GM12878 (cell line): Measurements from ENCODE around the gene NUDT13. TPM values are rescaled to one million over a fixed set of nuclear protein-coding genes. Genes with fewer than 3 reads are reported as not detected.

Experiments
- ATAC-seq: fragments of 200-7000 bp; cut with Tn5 transposase; 3 replicates; pipeline ENCODE4 v1.9.1; 2020; ENCODE audit warnings: mild to moderate bottlenecking, moderate library complexity
- BruUV-seq: library from RNA; stranded (reverse); fragments of 400-500 nt; replicated peaks from 2 replicates; lab custom pipeline; 2021; lab: Mats Ljungman, UMichigan
- CTCF ChIA-PET: fragments of 300-600 bp; sonication (Branson Sonifier 250); formaldehyde crosslinking; extraction: SDS; loops from one replicate; lab custom pipeline; 2021; ENCODE audit warnings: inconsistent platforms; lab: Yijun Ruan, JAX
- POLR2A ChIA-PET: fragments of 350-600 bp; formaldehyde crosslinking; extraction: SDS; loops from one replicate; lab custom pipeline; 2021; ENCODE audit warnings: inconsistent platforms; lab: Charles Lee
- RAD21 ChIA-PET: fragments of 300-600 bp; sonication (Branson Sonifier 250); formaldehyde crosslinking; loops from one replicate; lab custom pipeline; 2023; ENCODE audit warnings: antibody characterized with exemption; ENCODE audit not compliant: unreplicated experiment; lab: Charles Lee
- SMC1A ChIA-PET: fragments of 300-600 bp; sonication (Branson Sonifier 250); formaldehyde crosslinking; loops from one replicate; lab custom pipeline; 2023; ENCODE audit not compliant: unreplicated experiment, uncharacterized antibody; lab: Charles Lee
- DNase-seq: peaks from one replicate; pipeline ENCODE4 v3.0.0-alpha.2; 2011; ENCODE audit warnings: low read depth, low spot score
- FAIRE-seq: peaks from 3 replicates; lab custom pipeline; 2011; peaks lifted over from hg19 to GRCh38; lab: Jason Lieb, UNC
- H2AFZ ChIP-seq: 2 replicates; pipeline ENCODE4 v1.6.0; 2011; ENCODE audit warnings: low read depth, low read length, control low read depth; ENCODE audit not compliant: control insufficient read depth
- H3K27ac ChIP-seq: 2 replicates; pipeline ENCODE4 v1.5.1; 2011; ENCODE audit warnings: control low read depth; ENCODE audit not compliant: control insufficient read depth, insufficient read depth
- H3K27me3 ChIP-seq, 2 experiments: replicated peaks in 1 of 2; 2 replicates each; pipeline versions ENCODE4 v1.6.0 to v1.6.1; 2011; ENCODE audit warnings: low read length in 1 of 2; ENCODE audit not compliant: control insufficient read depth in 2 of 2, insufficient read depth in 2 of 2
- H3K36me3 ChIP-seq, 2 experiments: 2 replicates each; pipeline ENCODE4 v1.5.1; 2011; ENCODE audit warnings: low read length in 1 of 2; ENCODE audit not compliant: control insufficient read depth in 2 of 2, insufficient read depth in 2 of 2
- H3K4me1 ChIP-seq: 2 replicates; pipeline ENCODE4 v1.6.1; 2011; ENCODE audit warnings: mild to moderate bottlenecking, low read length, moderate library complexity, mixed read lengths; ENCODE audit not compliant: control insufficient read depth, insufficient read depth
- H3K4me2 ChIP-seq: 2 replicates; pipeline ENCODE4 v1.6.0; 2011; ENCODE audit warnings: control low read depth; ENCODE audit not compliant: control insufficient read depth, insufficient read depth
- H3K4me3 ChIP-seq: fragments of 200-600 bp; sonication (generic); 2 replicates; pipeline ENCODE4 v1.5.1; 2016
- H3K79me2 ChIP-seq: 2 replicates; pipeline ENCODE4 v1.6.0; 2011; ENCODE audit warnings: low read length; ENCODE audit not compliant: control insufficient read depth, insufficient read depth
- H3K9ac ChIP-seq: 2 replicates; pipeline ENCODE4 v1.8.0; 2011; ENCODE audit warnings: low read length, control low read depth, mixed read lengths; ENCODE audit not compliant: control insufficient read depth, insufficient read depth
- H3K9me3 ChIP-seq: replicated peaks from 3 replicates; pipeline ENCODE4 v1.5.1; 2011; ENCODE audit warnings: mild to moderate bottlenecking, low read length; ENCODE audit not compliant: control insufficient read depth, insufficient read depth
- H4K20me1 ChIP-seq: 2 replicates; pipeline ENCODE4 v1.6.0; 2011; ENCODE audit not compliant: control insufficient read depth, insufficient read depth
- BHLHE40 ChIP-seq, 2 experiments: fragments of 450-650 bp in 1 of 2; IDR thresholded peaks; 2 replicates each; pipeline ENCODE4 v1.6.1; 2011 to 2017; ENCODE audit warnings: low read depth in 2 of 2, borderline replicate concordance in 1 of 2, improper control_type of control experiment in 1 of 2, low read length in 1 of 2, mild to moderate bottlenecking in 1 of 2
- CBX5 ChIP-seq: sonication (generic); IDR thresholded peaks from 2 replicates; pipeline ENCODE4 v1.6.1; 2016; ENCODE audit warnings: low read depth, moderate library complexity, mild to moderate bottlenecking, inconsistent platforms
- ESRRA ChIP-seq: IDR thresholded peaks from 2 replicates; pipeline ENCODE4 v1.6.1; 2012; ENCODE audit warnings: mild to moderate bottlenecking, low read length, improper control_type of control experiment
- JUND ChIP-seq: IDR thresholded peaks from 2 replicates; pipeline ENCODE4 v1.6.1; 2012; ENCODE audit warnings: low read depth, mild to moderate bottlenecking, low read length, improper control_type of control experiment, moderate library complexity
- KLF5 ChIP-seq: fragments of 450-650 bp; IDR thresholded peaks from 2 replicates; pipeline ENCODE4 v1.6.1; 2014; ENCODE audit warnings: mild to moderate bottlenecking; ENCODE audit not compliant: partially characterized antibody
- SMAD5 ChIP-seq: IDR thresholded peaks from 2 replicates; pipeline ENCODE4 v1.6.1; 2016; ENCODE audit warnings: antibody characterized with exemption, low read depth
- SMC3 ChIP-seq: IDR thresholded peaks from 2 replicates; pipeline ENCODE4 v1.6.1; 2011; ENCODE audit warnings: low read length, improper control_type of control experiment, borderline replicate concordance
- STAT1 ChIP-seq: fragments of 450-650 bp; conservative IDR thresholded peaks from 2 replicates; pipeline ENCODE4 v1.6.1; 2014; ENCODE audit warnings: antibody characterized with exemption, mild to moderate bottlenecking
- YBX1 ChIP-seq: fragments of 450-650 bp; IDR thresholded peaks from 2 replicates; pipeline ENCODE4 v1.6.1; 2016; ENCODE audit warnings: antibody characterized with exemption
- WGBS: methylation state at CpG from one replicate; pipeline ENCODE4 v1.1.6; 2016; ENCODE audit warnings: low lambda C conversion rate; ENCODE audit not compliant: insufficient replicate concordance, insufficient coverage; ENCODE audit errors: missing lambda C conversion rate; 5-methylcytosine and 5-hydroxymethylcytosine counted together
- in situ Hi-C: fragments of 300-500 bp; cut with MboI; formaldehyde crosslinking; loops from 9 replicates; pipeline ENCODE4 v1.14.3; 2018; ENCODE audit warnings: mixed read lengths
- intact Hi-C: fragments of 100-400 bp; cut with micrococcal nuclease; formaldehyde crosslinking; loops from one replicate; pipeline ENCODE4 v1.14.2; 2022; ENCODE audit not compliant: unreplicated experiment
- polyA plus RNA-seq, 11 experiments: library from polyadenylated mRNA; depleted of rRNA in 4 of 11; unstranded in 6 of 11; stranded (reverse) in 5 of 11; fragments of >200 nt; fragmentation: Nextera tagmentation in 4 of 11; fragmentation: Illumina TruSeq in 1 of 11; extraction: Ambion mirVana in 4 of 11; extraction: Trizol in 1 of 11; gene quantifications; 1 replicate in 1 of 11; 2 replicates in 10 of 11; pipeline versions ENCODE4 v1.2.1 to v1.2.3, GENCODE V29; 2011 to 2016; ENCODE audit warnings: inconsistent platforms in 2 of 11, missing spikeins in 2 of 11, low read depth in 1 of 11
- total RNA-seq, 4 experiments: library from RNA; depleted of rRNA in 3 of 4; stranded (reverse); fragments of >200 nt in 3 of 4; fragmentation: Illumina TruSeq in 1 of 4; extraction: Trizol in 1 of 4; gene quantifications; 2 replicates each; pipeline versions ENCODE4 v1.2.1 to v1.2.3, GENCODE V29; 2013 to 2021
- TF ChIP-seq, protein P1 (sequence below): fragments of 150-350 bp; IDR thresholded peaks from 2 replicates; pipeline ENCODE4 v1.6.1; 2014; ENCODE audit warnings: mild to moderate bottlenecking, low read depth, low read length
- TF ChIP-seq, protein P2 (sequence below): IDR thresholded peaks from 2 replicates; pipeline ENCODE4 v1.6.1; 2012; ENCODE audit warnings: low read depth, low read length, improper control_type of control experiment

Gene NUDT13
- total and polyA plus RNA-seq, 10 of the 15 experiments (the other 5 are each of a cell fraction or from before 2014, with no cell fraction given), result 0.72 to 6.1 (median 1.9) TPM

- FAIRE-seq, result peak; percentile 64
- no peak for DNase-seq
- Histone ChIP-seq H3K4me2 (no peak overlapping the region), H3K9ac (no peak overlapping the region), H3K79me2 (no peaks in the 10 kb centered on the region), H3K4me1 (peaks cover 4% of the 10 kb centered on the region; the same call in 1 of the 2 replicates), H3K4me3 (no peak overlapping the region), H3K9me3 (no peaks in the 10 kb centered on the region), H3K36me3 (peaks cover 3 to 33% of the 10 kb centered on the region in 2 experiments; a peak in 3 of 4 replicates), H3K27ac (no peak overlapping the region), H2AFZ (no peak overlapping the region), H3K27me3 (no peaks in the 10 kb centered on the region), H4K20me1 (no peaks in the 10 kb centered on the region)
- SMC1A ChIA-PET, result interaction anchor here (1.0 to 2.7 kb wide), 8 partner anchors 8 to 59 kb away, joined by 3 to 14 read pairs (median 5); partner anchors contain the start of gene P4HA1
- TF ChIP-seq, protein P1, sequence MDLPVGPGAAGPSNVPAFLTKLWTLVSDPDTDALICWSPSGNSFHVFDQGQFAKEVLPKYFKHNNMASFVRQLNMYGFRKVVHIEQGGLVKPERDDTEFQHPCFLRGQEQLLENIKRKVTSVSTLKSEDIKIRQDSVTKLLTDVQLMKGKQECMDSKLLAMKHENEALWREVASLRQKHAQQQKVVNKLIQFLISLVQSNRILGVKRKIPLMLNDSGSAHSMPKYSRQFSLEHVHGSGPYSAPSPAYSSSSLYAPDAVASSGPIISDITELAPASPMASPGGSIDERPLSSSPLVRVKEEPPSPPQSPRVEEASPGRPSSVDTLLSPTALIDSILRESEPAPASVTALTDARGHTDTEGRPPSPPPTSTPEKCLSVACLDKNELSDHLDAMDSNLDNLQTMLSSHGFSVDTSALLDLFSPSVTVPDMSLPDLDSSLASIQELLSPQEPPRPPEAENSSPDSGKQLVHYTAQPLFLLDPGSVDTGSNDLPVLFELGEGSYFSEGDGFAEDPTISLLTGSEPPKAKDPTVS, result no peak
- TF ChIP-seq SMAD5 (no peak), CBX5 (no peak), KLF5 (no peak), BHLHE40 (IDR thresholded peaks at IDR 0.05; ENCODE audit: borderline replicate concordance in 1 of 2, low read depth in 2 of 2, low read length in 1 of 2) (no peak), ESRRA (no peak), JUND (no peak), STAT1 (no peak), SMC3 (no peak), YBX1 (no peak)
- TF ChIP-seq, protein P2, sequence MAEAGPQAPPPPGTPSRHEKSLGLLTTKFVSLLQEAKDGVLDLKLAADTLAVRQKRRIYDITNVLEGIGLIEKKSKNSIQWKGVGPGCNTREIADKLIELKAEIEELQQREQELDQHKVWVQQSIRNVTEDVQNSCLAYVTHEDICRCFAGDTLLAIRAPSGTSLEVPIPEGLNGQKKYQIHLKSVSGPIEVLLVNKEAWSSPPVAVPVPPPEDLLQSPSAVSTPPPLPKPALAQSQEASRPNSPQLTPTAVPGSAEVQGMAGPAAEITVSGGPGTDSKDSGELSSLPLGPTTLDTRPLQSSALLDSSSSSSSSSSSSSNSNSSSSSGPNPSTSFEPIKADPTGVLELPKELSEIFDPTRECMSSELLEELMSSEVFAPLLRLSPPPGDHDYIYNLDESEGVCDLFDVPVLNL, result no peak
- RAD21 ChIA-PET, result no interaction called here
- ATAC-seq, result no peak
- in situ Hi-C loops (no loop called here), intact Hi-C loops (no loop called here)
- POLR2A ChIA-PET, result interaction anchor here (1.3 to 1.4 kb wide), 2 partner anchors 9 to 38 kb away, joined by 3 to 4 read pairs; no protein-coding TSS in a partner anchor
- CTCF ChIA-PET, result interaction anchor here (0.8 to 3.4 kb wide), 6 partner anchors 15 to 99 kb away, joined by 3 to 11 read pairs (median 4); partner anchors contain the start of gene NUDT13
- BruUV-seq, result no TSS peak
- whole genome bisulfite sequencing, result 96% methylated on average over 2 of the region's 2 CpGs
Measured at GRCh38 chr10:73136627-73137026, 26.4 kb downstream of the NUDT13 start.
